Testis (tissue), 2 donors: ENCODE measurements around the gene KCNAB1.

Source experiments
- CTCF ChIP-seq, 3 experiments: fragments of 450-650 bp in 2 of 3; fragments of 200-600 bp in 1 of 3; sonication (generic) in 1 of 3; IDR thresholded peaks; one replicate each; pipeline ENCODE4 v1.5.1; 2016 to 2019; ENCODE audit warnings: antibody characterized with exemption in 3 of 3, mild to moderate bottlenecking in 2 of 3, moderate library complexity in 1 of 3
- POLR2A ChIP-seq: fragments of 450-650 bp; IDR thresholded peaks from one replicate; pipeline ENCODE4 v1.6.1; 2017; ENCODE audit warnings: antibody characterized with exemption, mild to moderate bottlenecking, moderate library complexity

GRCh38 chr3:156090126-156090525 is 30.3 kb upstream of the KCNAB1 start:
- TF ChIP-seq CTCF (IDR thresholded peaks at IDR 0.05) (no peak), POLR2A (no peak)
